Measurements from ENCODE around the gene SLC1A4.

SLC1A4 gene

DNA sequence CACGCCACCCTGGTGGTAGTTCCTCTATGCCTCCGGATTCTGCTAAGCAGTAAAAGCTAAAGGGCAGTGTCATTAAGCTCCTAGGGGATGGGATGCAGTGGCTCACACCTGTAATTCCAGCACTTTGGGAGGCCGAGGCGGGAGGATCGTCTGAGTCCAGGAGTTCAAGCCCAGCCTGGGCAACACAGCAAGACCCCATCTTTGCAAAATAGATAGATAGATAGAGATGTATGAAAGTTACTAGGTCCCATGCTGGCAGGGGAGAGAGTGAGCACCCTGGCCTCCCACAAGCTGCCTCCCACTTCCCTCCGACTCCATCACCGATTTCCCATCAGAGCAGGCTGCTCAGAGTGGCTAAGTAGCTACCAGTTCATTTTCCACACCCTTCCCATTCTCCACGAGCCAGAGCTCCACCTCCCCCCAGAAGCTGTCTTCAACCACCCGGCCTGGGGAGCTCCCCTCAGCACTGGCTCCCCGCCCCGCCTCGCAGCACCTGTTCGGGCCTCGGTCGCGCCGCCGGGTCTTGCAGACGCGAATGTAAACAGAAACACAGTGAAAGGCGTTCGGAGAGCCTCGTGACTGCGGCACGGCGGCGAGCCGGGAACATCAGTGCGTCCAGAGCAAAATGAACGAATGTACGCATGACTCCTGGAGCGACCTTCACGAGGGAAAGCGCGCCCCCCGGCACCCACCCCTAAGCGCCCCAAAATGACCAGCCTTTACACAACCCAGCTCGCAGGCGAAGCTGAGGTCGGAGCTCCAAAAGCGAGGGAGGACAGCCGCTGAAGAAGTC lies 66.4 kb downstream of the SLC1A4 start:
- peak; percentile 76 to 81 for DNase-seq

DNA sequence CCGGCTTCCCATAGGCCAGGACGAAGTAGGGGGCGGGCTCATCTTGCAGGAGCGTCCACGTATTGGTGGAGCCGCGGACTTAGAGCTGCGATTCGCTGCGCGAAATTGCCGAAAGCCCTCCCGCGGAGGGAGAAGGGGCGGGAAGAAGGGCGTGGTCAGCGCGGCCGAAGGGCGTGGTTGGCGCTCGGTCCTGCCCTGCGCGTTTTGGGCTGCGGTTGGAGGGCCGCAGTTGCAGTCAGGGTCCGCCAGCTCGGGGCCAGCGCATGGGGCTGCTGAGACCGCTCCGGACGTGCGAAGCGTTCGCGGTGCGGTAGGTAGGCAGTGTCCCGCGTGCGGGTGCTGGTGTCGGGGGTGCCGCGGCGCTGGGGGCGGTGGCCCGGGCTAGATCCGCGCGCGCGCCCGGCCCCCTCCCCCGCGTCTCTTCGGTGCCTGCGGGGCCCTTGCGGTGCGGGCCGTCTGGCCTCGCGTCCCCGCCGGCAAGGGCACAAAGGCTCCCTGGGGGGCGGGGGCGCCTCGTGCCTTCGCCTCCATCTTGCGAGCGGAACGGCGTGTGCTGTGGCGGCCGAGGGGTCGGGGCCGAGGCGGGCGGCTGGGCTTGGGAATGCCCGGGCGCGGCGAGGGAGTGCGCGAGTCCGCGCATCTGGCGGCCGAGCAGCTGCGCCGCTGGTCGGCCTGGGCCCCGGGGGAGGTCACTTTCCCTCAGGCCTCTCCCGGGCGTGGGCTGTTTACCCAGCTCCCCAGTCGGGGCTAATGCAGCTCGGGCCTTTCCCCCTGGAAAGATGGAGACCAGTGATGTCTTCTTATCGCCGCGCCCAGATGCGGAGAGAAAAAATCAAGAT lies 67.2 kb downstream of the SLC1A4 start, which contains the start of gene CEP68:
Gene CEP68, plus strand, starts transcription at position 202 of the 839 bp plus-strand sequence. CDS start 13,029 bp downstream, outside the sequence.
- DNase-seq = peak; percentile 95 to 96

DNA sequence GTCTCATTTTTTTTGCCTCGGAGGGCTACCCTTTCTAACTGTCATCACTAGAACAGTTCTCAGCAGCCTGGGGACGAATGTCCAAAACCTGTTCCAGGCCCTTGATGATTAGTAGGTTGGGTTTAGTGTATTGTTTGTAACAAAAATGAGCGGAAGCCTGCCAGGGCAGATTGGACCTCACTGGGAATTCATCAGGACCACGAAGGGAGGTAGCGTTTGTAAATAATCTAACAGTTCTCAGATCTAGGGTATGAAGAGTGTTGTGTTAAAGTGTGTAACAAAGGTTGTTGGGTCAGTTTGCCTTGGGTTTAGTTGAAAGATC lies 67.8 kb downstream of the SLC1A4 start:
- DNase-seq = no peak

DNA sequence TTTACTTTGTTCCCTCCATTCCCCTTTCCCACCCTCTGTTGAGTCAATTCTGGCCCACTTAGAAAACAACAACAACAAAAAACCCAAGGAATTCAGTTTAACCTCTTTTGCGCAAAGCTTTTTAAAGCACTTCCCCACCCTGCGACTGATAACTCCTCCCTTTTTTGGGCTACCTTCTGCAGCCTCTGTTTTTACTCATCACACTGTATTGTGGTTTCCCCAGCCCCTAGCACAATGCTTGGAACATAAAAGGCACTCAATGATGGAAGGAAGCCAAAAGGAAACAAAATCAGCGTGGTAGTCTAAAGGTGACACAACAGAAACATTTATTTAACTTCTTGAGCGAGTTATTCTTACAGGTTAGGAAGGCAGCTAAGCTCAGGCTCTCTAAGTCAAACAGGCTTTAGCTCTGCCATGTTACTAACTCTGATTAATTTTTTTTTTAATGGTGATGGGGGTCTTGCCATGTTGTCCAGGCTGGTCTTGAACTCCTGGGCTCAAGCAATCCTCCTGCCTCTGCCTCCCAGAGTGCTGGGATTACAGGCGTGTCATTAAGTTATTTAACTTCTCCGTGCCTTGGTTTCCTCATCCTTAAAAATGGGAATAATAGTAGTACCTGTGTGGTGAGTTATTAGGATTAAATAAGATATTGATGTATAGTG lies 68.3 kb downstream of the SLC1A4 start:
- peak in 1 of 2 experiments; percentile 14 for DNase-seq

DNA sequence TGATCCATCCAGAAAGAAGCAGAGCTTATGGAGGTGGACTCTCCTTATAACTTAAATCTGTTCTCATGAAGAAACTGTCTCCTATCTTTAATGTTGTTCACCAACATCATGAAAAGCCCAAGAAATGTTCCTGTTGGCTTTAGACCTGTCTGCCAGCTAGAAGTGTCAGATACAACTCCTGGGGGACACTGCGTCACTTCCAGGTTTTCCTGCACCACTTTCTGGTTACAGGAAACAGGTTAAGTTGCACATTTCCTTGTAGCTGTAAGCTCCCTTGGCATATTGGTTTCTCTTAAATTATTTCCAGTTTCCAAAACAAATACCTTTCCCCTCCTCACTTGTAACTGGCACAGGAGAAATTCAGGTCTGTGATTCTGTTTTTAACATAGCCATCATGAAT lies 69.9 kb downstream of the SLC1A4 start:
- DNase-seq = no peak

DNA sequence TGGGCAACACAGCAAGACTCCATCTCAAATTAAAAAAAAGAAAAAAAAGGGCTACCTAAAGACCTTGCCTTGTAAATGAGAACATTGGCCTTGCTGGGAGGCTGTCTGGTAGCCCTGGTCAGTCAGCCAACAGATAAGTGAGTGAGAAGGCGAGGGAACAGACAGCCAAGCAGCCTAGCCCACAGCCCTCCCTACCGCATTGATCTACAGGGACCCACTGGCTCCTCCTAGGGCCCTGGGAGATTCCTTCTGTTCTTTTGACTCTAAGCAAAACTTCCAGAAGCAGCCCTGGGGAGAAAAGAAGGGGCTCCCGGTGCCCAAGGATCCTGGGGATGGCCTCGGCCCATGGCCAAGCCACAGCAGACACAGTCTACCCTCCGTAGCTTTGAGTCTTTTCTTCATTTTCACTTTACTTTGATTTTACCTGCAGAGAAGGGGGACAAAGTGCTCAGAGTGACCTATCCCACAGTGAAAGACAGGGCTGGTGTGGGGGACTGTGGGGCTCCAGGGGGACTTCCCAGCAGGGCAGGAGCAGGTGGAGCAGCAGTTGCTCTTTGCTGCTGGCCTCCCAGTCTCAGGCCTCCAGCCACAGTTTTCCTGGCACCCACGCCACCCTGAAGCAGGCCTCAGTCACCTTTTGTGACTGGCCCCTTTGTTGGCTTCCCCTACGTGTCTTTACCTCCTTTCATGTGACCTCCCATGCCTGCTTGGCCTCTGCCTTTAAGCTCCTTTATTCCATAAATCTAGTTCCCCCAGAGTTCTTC lies 72.1 kb downstream of the SLC1A4 start:
- DNase-seq = no peak

DNA sequence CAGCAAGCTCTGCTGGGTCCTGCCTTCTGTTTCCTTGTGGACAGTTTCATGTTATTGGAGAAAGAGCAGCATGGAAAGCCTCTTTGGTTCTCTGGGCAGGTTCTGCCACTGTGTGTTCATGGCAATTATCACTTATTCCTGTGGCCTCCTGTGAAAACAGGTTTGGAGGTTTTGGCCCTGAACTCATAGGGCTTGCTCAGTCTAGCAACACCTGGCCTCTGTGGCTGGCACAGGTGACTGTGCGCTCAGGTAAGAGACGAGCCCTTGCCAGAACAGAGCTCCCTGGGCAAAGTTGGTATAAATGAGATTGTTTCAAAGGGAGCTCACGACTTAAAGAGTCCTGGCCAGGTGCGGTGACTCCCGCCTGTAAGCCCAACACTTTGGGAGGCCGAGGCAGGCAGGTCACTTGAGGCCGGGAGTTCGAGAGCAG lies 72.7 kb downstream of the SLC1A4 start:
- no peak for DNase-seq

DNA sequence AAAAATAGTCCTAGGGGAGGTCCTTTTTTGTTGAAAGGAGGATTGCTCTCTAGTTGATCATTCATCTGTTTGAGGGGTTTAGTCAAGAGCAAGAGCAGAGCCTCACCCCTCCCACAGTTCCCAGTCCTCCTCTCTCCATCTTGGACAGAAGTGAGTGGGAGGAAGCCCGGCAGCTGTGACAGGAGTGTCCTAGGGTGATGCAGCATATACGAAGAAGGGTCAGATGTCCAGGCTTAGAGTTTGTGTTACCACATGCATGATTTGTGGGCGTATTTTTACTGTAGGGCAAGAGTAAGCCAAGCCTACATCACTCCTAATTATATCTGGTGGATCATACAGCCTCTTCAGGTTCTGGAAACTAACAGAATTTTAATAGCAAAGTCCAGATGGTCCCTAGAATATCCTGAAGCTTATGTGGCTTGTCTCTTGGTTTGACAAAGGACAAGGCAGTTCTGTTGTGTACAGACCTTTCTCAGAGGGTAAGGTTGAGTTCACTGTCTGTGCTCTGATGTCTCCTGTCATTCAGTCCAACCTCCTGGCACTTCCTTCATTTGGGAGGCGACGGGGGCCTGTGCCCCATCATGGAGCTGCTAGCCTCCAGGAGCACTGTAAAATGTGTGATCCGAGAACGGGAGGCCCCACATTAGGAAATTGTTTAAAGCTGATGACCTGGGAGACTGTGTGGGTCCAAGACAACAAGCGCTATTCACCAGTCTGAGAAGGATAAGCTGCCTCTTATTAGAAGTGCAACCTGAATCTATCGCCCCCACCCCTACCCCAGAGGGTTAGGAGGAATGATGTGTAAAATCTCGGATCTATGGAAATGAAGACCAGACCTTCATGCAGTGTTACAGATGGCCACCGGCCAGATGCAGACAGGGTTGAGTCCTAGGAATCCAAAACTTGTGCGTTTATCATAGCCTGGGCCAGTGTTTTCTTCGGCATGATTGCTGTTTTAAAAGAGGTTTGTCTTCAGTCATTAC lies 73.9 kb downstream of the SLC1A4 start:
- DNase-seq = no peak

DNA sequence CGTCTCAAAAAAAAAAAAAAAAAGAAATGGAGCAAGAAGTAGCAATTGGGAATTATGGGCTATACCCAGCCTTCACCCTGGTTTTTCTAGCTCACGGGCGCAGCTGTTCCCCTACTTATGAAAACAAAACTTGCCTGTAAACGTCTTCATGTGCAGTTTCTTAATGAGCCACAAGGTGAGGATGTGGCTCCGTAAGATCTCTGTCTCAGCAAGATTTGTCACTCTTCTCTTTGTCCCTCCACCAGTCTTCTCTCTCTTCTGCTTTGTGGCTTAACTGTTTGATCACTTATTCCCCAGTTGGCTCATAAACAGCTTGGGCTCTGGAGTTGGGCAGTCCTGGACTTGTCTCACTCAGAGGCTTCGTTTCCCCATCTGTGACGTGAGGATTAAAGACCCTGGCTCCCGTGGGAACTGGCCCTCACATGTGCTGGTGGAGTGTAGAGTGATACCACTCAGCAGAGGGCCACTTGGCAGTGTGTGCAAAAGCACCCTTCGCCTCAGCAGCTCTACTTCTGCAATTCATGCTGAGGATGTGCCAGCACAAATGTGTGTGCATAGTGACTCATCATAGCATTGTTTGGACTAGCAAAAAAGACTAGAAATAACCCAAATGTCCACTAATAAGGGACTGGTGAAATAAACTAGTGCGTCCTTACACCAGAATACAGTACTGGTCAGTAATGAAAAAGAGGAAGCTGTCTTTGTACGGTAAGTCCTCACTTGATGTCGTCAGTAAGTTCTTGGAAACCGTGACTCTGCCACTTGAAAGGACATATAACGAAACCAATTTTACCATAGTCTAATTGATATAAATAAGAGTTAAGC lies 75.7 kb downstream of the SLC1A4 start:
- DNase-seq = peak; percentile 13 to 33

DNA sequence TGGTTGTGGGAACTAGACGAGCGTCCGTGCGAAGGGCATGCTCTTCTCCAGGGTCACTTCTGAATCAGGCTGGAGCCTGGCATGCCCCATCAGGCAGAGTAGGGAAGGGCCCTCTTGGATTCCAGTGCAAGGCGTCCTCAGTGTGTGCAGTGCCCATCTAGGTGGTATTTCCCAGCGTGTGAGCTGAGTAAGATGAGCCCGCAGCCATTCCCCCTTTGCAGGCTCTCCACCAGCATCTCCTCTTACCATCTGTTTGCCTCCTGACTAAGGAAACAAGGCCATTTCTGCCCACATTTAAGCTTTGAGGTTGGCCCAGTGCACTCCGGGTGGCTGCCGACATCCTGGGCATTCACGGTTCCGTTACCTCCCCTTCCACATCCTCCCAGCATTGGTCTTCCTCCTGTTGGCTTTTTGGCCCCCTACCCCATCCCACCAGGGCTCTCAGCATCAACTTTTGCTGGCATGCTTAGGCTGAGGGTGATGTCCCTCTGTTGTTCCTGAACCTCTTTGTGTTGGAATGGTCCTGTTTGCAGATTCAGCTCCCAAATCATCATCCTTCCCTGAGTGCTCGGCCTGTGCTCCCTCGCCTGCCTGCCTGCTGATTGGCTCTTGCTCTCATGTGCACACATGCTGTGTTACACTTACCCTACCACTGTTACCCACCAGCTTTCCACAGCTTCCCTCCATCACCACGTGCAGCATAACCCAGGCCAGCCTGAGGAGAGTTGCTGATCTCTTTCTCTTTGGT lies 78.8 kb downstream of the SLC1A4 start:
- DNase-seq = no peak

DNA sequence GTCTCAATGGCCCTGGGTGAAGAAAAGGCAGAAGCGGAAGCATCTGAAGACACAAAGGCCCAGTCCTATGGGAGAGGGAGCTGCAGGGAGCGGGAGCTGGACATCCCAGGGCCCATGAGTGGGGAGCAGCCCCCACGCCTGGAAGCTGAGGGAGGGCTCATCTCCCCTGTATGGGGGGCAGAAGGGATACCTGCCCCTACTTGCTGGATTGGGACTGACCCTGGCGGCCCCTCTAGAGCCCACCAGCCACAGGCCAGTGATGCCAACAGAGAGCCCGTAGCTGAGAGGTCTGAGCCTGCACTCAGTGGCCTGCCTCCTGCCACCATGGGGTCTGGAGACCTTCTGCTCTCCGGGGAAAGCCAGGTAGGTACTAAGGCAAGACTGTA lies 80.2 kb downstream of the SLC1A4 start:
- no peak for DNase-seq

DNA sequence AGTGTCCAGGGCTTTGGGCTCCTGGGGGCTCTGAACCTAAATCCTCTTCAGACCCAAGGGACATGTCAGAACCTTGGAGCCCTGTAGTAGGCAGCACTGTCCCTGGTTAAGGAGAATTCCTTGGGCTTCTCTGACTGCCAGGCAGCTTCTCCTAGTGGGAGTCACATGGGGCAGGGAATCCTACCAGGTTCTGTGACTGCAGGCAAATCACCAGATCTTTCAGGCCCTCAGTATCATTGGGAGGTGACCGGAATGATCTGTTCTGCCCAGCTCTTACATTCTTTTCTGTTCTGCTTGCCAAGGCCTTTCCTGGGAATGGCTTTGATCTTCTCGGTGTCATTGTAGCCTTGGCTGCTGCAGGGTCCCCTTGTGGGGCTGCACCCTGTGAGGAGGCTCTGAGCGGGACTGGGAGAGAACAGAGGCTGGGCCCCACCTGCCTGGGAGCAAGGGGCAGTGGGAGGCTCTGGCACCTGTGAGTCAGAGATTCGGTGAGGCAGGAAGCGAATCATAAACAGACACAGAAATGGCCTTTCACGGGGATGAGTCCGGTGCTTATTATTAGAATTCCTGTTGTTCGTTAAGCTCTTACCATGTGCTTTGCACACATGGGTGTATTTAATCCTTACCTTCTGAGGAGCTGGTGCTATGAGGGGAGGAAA lies 81.1 kb downstream of the SLC1A4 start:
- no peak for DNase-seq

DNA sequence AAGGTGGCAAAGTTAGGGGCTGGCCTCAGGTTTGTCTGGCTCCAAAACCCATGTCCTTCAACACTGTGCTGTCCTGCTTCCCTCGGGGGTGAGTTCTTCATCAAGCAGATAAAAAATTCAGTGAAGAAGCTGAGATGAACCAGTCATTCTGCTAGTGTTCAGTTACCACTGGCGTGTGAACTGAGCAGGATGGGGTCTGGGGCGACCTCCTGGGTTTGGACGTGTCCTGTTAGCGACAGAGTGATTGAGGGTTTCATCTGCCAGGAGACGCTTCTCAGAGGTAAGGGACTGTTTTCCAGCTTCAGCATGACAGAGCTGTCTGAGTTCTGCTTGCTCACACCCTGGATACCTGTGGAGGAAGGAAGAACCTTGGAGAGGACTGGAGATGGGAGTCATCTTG lies 81.7 kb downstream of the SLC1A4 start:
- DNase-seq = no peak

DNA sequence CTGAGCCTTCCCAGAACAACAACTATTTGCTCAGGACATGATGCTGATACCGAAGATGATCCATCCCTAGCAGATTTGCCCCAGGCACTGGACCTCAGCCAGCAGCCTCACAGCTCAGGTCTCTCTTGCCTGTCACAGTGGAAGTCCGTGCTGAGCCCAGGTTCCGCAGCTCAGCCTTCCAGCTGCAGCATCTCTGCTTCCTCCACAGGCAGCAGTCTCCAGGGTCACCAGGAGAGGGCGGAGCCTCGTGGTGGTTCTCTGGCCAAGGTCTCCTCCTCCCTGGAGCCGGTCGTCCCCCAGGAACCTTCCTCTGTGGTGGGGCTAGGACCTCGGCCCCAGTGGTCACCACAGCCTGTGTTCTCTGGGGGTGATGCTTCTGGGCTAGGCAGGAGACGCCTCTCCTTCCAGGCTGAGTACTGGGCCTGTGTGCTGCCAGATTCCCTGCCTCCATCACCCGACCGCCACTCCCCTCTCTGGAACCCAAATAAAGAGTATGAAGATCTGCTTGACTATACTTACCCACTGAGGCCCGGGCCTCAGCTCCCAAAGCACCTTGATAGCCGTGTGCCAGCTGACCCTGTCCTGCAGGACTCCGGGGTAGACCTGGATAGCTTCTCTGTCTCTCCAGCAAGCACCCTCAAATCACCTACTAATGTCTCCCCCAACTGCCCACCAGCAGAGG lies 82.4 kb downstream of the SLC1A4 start:
- DNase-seq = no peak

DNA sequence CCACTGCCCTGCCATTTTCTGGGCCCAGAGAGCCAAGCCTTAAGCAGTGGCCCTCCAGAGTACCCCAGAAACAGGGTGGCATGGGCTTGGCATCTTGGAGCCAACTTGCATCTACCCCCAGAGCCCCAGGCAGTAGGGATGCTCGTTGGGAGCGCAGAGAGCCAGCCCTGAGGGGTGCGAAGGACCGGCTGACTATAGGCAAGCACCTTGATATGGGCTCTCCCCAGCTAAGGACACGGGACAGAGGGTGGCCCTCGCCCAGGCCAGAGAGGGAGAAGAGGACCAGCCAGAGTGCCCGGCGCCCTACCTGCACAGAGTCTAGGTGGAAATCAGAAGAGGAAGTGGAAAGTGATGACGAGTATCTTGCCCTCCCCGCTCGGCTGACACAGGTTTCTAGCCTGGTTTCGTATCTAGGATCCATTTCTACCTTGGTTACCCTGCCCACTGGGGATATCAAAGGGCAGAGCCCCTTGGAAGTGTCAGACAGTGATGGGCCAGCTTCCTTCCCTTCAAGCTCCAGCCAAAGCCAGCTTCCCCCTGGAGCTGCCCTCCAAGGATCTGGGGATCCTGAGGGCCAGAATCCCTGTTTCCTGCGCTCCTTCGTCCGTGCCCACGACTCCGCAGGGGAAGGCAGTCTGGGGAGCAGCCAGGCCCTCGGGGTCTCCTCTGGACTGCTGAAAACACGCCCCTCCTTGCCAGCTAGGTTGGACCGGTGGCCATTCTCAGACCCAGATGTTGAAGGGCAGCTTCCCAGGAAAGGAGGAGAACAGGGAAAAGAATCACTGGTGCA lies 83.2 kb downstream of the SLC1A4 start:
- no peak for DNase-seq

Data from SHP77 (cell line).